ENCODE results near the gene MYH7B.

Gene MYH7B

GRCh38 chr20:34945315-34946077 lies 10.2 kb upstream of the MYH7B start:
- no peak for DNase-seq (ENCODE audit: low read depth in 2 of 2)

DNA sequence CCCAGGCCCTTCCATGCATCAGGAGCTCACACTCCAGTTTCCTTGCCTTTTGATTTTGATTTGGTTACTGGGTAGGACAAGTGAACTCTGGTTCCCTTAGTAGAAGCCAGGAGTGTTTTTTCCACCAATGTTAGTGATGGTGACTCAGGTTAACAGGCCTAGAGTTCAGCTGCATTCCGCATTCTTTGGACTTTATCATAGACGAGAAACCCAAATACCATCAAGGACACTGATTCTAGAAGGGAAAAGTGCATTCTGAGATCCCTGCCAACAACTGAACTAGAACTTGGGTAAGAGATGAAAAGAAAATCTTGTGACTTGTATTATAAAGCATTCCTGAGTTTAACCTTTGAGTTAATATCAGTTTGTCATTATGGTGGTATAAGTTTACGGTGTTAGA lies 9.0 kb upstream of the MYH7B start:
- no peak for DNase-seq (ENCODE audit: low read depth in 2 of 2)

- DNase-seq (ENCODE audit: low read depth in 2 of 2): no peak
Observed at GRCh38 chr20:34947336-34947735, 8.3 kb upstream of the MYH7B start.

DNA sequence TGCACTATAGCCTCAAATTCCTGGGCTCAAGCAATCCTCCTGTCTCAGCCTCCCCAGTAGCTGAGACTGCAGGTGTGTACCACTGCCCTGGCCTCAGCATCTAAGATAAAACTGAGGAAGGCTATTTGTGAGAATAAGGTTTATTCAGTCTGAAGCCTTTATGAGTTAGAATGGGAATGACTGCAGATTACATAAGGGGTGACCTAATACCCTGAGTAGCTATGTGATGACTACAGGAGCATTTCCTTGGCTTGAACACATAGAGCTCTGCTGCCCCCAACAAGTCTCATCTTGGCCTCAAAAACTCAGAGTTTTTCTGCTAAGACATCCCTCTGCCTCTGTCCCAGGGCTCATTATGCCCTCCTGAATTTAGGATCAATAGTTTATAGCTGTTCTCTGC lies 7.6 kb upstream of the MYH7B start:
- no peak for DNase-seq (ENCODE audit: low read depth in 2 of 2)

- DNase-seq (ENCODE audit: low read depth in 2 of 2): no peak
Observed at GRCh38 chr20:34949120-34949519, 6.5 kb upstream of the MYH7B start.

DNA sequence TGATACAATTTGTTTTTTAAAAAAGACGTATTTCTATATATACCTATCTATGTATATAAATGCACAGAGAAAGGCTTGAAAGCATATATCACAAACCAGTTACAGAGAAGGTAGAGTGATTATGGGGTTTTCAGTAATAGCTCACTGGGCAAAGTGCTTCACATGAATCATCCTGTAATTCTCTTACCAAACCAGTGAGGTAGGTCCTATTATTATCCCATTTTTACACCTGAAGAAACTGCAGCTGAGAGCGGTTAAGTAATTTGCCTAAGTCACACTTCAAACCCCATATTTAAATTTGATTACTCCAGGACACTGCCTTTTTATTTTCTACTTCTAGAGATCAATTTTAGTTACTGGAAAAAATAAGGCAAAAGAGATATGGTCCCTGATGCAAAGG lies 4.4 kb upstream of the MYH7B start:
- no peak for DNase-seq (ENCODE audit: low read depth in 2 of 2)

DNA sequence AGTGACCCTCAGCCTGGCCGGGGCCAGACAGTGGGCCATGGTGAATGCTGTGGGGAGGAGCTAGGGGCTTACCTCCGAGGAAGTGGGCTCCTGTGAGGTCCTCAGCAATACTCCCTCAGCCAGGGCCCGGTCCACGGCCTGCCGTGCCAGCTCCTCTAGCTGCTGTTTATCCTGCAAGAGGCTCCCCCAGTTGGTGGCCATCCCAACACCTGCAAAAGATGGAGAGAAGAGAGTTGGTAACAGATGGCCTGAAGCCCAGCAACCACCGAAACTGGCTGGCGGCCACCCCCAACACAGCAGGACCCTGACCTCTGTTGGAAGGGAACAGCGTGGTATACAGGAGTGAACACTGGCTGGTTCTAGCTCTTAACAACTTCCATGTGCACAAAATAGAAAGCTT lies 4.0 kb upstream of the MYH7B start:
- DNase-seq (ENCODE audit: low read depth in 2 of 2): no peak

DNA sequence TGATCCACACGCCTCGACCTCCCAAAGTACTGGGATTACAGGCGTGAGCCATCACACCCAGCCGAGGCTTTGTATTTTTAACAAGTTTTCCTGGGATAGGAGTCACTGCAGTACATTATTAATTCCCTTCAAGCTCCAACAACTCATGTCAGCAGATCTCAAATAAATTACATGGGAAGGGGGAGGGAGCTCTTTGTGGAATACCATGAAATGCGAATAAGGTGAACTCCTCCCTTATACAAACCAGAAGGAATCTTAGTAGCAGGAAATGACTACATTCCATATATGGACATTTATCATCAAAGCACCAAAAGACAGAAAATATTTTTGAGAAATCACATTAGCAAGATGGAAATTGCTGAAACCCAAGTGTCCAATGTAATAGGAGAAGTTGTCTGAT lies 3.0 kb upstream of the MYH7B start:
- DNase-seq (ENCODE audit: low read depth in 2 of 2): no peak

GRCh38 chr20:34953960-34954359 lies 1.7 kb upstream of the MYH7B start:
- no peak for DNase-seq (ENCODE audit: low read depth in 2 of 2)

- peak in 1 of 2 experiments; percentile 6 for DNase-seq (ENCODE audit: low read depth in 2 of 2)
Observed at GRCh38 chr20:34954904-34955230, 801 bp upstream of the MYH7B start.

DNA sequence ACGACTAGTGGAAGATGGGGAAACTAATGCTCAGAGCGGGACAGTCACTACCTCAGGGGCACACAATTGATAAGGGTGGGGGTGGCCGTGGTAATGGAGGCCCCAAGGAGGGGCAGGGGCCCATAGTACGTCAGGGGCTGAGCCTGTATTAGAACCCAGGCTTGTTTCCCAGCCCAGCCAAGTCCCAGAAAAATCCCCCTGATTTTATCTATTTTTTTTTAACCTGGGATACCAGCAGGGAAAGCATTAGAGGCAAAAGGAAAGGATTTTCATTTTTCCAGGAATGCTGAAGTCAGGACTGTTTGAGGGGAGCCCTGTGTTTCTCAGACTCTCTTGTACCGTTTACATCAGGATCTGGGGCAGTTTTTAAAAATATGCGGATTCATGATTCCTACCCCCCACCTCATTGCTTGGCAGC lies 382 bp downstream of the MYH7B start:
- DNase-seq (ENCODE audit: low read depth in 2 of 2): no peak

- no peak for DNase-seq (ENCODE audit: low read depth in 2 of 2)
Observed at GRCh38 chr20:34956751-34957472, 1.2 kb downstream of the MYH7B start.

- no peak for DNase-seq (ENCODE audit: low read depth in 2 of 2)
Observed at GRCh38 chr20:34964486-34964885, 8.8 kb downstream of the MYH7B start.

DNA sequence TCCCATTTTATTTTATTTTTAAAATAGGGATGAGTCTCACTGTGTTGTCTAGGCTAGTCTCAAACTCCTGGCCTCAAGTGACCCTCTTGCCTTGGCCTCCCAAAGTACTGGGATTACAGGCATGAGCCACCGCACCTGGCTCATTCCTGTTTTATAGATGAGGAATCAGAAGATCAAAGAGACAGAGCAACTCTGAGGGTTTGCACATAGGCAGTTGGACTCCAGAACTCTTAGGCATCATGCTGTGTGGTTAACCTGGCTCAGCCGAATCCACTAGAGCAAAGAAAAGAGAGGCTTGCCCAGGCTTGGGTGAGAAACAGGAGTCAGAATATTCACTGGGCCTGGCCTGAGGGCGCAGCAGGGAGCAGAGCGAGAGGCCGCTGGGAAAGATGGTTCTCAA lies 9.4 kb downstream of the MYH7B start:
- no peak for DNase-seq (ENCODE audit: low read depth in 2 of 2)

DNA sequence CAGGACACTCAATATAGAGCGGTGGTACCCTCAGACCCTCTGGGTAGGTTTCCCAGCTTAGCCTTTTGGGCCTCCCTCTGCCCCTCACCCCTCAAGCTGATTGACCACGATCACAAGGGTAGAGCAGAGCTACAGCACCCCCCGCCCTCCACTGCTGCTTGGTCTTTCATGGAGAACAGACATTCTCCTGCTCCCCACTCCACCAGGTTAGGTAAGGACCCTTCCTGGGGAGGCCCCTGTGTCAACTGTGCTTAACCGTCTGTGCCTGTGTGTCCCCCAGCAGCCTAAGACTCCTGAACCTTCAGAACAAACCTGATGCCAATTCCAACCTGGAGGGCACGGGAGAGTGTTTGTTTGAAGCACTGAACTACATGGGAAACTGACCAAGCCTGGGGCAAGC lies 11.8 kb downstream of the MYH7B start:
- no peak for DNase-seq (ENCODE audit: low read depth in 2 of 2)

DNA sequence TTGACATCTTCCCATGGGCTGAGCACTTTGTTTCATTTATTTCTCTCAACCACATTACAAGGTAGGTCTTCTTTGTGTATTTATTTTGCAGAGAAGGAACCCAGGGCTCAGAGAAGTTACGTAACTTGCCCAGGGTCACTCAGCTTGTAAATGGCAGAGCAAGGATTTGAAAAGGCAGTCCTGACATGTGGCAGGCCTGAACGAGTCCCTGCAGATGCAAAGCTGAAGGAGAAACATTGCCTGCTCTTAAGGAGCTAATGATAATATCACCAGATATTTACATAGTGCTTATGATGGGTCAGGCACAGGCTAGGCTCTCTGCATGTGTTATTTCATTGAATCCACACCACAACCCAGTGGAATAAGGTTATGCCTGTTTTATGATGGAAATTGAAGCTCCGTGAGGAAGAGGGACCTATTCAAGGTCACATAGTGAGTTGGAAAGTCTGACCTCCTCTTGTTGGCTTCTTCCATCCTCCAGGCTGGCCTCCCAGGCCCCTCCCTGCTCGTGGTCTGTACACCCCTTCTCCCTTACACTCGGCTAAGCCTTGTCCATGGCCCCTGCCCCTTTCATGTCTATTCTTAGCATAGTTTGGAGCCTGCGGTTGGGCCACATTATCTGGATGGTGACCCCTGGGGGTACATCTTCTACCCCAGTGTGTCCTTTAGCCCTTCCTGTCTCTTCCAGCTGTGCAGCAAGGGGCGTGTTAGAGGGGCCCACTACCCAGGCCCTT lies 12.5 kb downstream of the MYH7B start:
- DNase-seq (ENCODE audit: low read depth in 2 of 2): no peak

GRCh38 chr20:34970193-34970840 lies 14.6 kb downstream of the MYH7B start:
- DNase-seq (ENCODE audit: low read depth in 2 of 2): no peak

DNA sequence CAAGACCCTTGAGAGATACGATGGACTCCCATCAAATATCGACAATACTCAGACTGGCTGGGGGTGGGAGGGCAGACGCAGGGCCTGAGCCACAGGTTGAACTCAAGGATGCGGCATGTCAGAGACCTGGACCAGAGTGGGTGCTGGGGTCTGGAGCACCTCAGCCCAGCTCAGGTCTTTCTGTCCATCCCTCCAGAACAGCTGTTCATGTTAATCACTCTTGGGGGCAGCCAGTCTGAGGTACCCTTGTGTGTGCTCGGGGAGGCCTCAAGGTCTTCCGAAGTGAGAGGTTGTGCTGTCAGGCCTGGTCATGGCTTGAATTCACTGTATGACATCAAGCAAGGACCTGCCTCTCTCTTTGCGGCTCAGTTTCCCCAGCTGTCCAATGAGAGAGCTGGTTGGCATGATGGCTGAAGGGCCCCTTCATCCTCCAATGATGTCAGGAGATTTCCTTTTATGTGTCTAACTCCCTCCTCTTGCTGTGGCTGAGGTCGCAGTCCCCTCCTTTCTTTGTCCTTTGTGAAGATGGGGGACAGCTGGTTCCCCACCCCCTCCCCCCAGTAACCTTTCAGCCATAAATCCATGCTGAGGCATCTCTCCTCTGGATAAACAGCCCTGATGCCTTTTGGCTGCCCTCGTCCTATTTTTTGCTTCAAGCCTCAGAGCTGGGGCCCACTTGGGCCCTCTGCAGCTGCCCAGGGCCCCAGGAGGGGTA lies 15.3 kb downstream of the MYH7B start:
- DNase-seq (ENCODE audit: low read depth in 2 of 2): no peak

- DNase-seq (ENCODE audit: low read depth in 2 of 2): no peak
Observed at GRCh38 chr20:34971561-34972235, 16.0 kb downstream of the MYH7B start.

DNA sequence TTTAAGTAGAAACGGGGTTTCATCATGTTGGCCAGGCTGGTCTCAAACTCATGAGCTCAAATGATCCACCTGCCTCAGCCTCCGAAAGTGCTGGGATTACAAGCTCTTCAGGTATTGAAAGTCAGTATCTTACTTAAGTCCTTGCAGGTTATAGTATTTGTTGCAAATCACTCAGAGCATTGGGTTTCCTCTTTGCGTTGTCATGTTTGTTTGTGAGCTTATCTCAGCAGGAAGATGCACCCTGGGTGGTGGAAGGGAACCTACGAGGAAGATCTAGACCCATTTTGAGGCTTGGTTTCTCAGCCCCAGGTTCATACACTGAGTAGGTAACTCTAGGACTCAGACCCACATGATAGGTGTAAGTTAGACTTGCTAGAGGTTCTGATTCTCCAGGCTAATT lies 18.6 kb downstream of the MYH7B start:
- no peak for DNase-seq (ENCODE audit: low read depth in 2 of 2)

DNA sequence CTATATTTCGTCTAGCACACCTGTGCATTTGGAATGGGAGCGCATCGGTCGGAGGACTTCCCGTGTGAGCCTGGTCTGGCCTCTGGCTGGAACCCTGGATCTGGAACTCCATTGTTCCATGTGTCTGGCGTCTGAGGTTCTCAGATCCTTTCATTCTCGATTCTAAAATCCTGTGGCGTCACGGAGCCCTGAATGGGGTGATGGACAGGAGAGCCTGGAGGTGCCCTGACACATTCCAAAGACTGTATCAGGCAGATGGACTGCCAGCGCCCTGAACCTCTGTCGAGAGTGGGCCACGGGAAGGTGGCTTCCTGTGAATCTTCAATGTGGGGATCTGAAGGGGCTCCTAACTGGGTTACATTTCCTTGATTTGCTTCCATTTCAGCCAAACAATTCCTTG lies 20.6 kb downstream of the MYH7B start:
- DNase-seq (ENCODE audit: low read depth in 2 of 2): no peak
